ENCODE measurements around the gene CALR3. TPM values are rescaled to one million over a fixed set of nuclear protein-coding genes. Genes with fewer than 3 reads are reported as not detected.

Gene CALR3
- total and polyA plus RNA-seq, 7 donors: not detected

GRCh38 chr19:16536130-16536529, 40.2 kb upstream of the CALR3 start:
- H3K27me3 ChIP-seq: no peaks in the 10 kb centered on the region
- no peak overlapping the region for H3K4me3 ChIP-seq
- peaks cover 0 to 37% (median 32%) of the 10 kb centered on the region in 4 donors for H3K4me1 ChIP-seq
- no peaks in the 10 kb centered on the region for H3K9me3 ChIP-seq
- TF ChIP-seq, protein P1, sequence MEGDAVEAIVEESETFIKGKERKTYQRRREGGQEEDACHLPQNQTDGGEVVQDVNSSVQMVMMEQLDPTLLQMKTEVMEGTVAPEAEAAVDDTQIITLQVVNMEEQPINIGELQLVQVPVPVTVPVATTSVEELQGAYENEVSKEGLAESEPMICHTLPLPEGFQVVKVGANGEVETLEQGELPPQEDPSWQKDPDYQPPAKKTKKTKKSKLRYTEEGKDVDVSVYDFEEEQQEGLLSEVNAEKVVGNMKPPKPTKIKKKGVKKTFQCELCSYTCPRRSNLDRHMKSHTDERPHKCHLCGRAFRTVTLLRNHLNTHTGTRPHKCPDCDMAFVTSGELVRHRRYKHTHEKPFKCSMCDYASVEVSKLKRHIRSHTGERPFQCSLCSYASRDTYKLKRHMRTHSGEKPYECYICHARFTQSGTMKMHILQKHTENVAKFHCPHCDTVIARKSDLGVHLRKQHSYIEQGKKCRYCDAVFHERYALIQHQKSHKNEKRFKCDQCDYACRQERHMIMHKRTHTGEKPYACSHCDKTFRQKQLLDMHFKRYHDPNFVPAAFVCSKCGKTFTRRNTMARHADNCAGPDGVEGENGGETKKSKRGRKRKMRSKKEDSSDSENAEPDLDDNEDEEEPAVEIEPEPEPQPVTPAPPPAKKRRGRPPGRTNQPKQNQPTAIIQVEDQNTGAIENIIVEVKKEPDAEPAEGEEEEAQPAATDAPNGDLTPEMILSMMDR (IDR thresholded peaks at IDR 0.05): no peak
- no peak for DNase-seq
- intact Hi-C loops (cut with DNase I): no loop called here
- H3K27ac ChIP-seq: no peak overlapping the region
- 94 to 96% methylated on average over 9 of the region's 9 CpGs for WGBS, 2 donors
- peaks cover 36 to 86% (median 43%) of the 10 kb centered on the region in 4 donors for H3K36me3 ChIP-seq

DNA sequence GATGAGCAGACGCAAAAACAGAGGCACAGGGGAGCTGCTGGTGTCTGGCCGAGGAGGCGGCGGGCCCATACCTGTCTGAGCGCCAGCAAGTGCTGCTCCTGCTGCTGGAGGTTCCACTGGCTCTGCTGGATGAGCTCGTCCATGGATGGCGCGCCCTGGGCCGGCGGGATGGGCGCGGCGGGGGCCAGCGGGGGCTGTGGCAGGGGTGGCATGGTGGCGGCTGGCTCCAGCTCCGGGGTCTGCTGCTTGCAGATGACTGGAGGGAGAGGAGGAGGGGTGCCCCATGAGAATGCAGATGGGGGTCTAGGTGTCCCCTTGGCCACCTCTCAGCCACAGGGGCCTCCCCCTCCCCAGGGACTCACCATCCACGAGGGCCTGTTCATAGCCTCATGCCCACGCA, 39.4 kb upstream of the CALR3 start:
- DNase-seq: no peak
- peaks cover 43 to 92% (median 51%) of the 10 kb centered on the region in 4 donors for H3K36me3 ChIP-seq
- WGBS, 2 donors: 96 to 98% methylated on average over 18 of the region's 18 CpGs
- no peak overlapping the region for H3K27ac ChIP-seq
- no peak overlapping the region for H3K4me3 ChIP-seq
- TF ChIP-seq, protein P1 (IDR thresholded peaks at IDR 0.05): no peak
- TF ChIP-seq POLR2AphosphoS5 (IDR thresholded peaks at IDR 0.05) (no peak), POLR2A (IDR thresholded peaks at IDR 0.05) (no peak), EP300 (IDR thresholded peaks at IDR 0.05) (no peak)
- no peaks in the 10 kb centered on the region for H3K27me3 ChIP-seq
- intact Hi-C loops (cut with DNase I): no loop called here
- peaks cover 0 to 30% (median 24%) of the 10 kb centered on the region in 4 donors for H3K4me1 ChIP-seq
- H3K9me3 ChIP-seq: no peaks in the 10 kb centered on the region

- Histone ChIP-seq H3K27ac (no peak overlapping the region), H3K27me3 (no peaks in the 10 kb centered on the region), H3K36me3 (peaks cover 68 to 98% (median 78%) of the 10 kb centered on the region in 4 donors), H3K4me3 (no peak overlapping the region), H3K4me1 (peaks cover 0 to 6% (median under 1%) of the 10 kb centered on the region in 4 donors), H3K9me3 (no peaks in the 10 kb centered on the region)
- WGBS, 2 donors: 96% methylated on average over 47 of the region's 47 CpGs
- no peak for DNase-seq
- intact Hi-C loops (cut with DNase I): no loop called here
- TF ChIP-seq POLR2AphosphoS5 (IDR thresholded peaks at IDR 0.05) (no peak), EP300 (IDR thresholded peaks at IDR 0.05) (no peak), POLR2A (IDR thresholded peaks at IDR 0.05) (no peak)
- TF ChIP-seq, protein P1 (IDR thresholded peaks at IDR 0.05): no peak
Measured at GRCh38 chr19:16532440-16533234, 36.7 kb upstream of the CALR3 start.

DNA sequence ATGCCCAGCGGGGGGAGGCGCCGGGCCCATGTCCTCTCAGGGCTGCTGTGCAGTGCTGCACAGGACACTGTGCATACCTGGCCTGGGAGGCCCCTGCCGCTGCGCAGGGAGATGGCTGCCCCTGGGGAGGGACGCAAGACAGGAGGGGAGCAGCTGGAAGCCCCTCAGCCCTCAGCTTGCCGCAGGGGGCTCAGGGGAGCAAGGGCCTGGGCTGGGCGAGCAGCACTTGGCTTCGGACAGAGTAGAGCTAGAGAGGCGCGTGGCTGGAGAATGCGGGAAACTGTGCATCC, 35.4 kb upstream of the CALR3 start:
- no peak for TF ChIP-seq EP300 (IDR thresholded peaks at IDR 0.05)
- Histone ChIP-seq H3K4me1 (no peaks in the 10 kb centered on the region), H3K4me3 (no peak overlapping the region), H3K36me3 (peaks cover 80 to 99% (median 91%) of the 10 kb centered on the region in 4 donors), H3K27me3 (no peaks in the 10 kb centered on the region), H3K9me3 (no peaks in the 10 kb centered on the region), H3K27ac (no peak overlapping the region)
- no peak for DNase-seq
- intact Hi-C loops (cut with DNase I): no loop called here
- 97 to 99% methylated on average over 12 of the region's 12 CpGs for WGBS, 2 donors

- WGBS, 2 donors: 91 to 97% methylated on average over 43 of the region's 43 CpGs
- H3K27me3 ChIP-seq: no peaks in the 10 kb centered on the region
- H3K36me3 ChIP-seq: peaks cover 85 to 99% (median 95%) of the 10 kb centered on the region in 4 donors
- DNase-seq: no peak
- TF ChIP-seq POLR2AphosphoS5 (IDR thresholded peaks at IDR 0.05) (no peak), POLR2A (IDR thresholded peaks at IDR 0.05) (no peak), EP300 (IDR thresholded peaks at IDR 0.05) (no peak)
- TF ChIP-seq, protein P1 (IDR thresholded peaks at IDR 0.05): no peak
- no peaks in the 10 kb centered on the region for H3K4me1 ChIP-seq
- intact Hi-C loops (cut with DNase I): no loop called here
- no peak overlapping the region for H3K4me3 ChIP-seq
- H3K9me3 ChIP-seq: no peaks in the 10 kb centered on the region
- no peak overlapping the region for H3K27ac ChIP-seq
Measured at GRCh38 chr19:16530540-16531379, 34.8 kb upstream of the CALR3 start.
